Mesenchymal stem cell (in vitro differentiated cells and primary cell): ENCODE results near the gene SEC63. TPM values are rescaled to one million over a fixed set of nuclear protein-coding genes. Genes with fewer than 3 reads are reported as not detected.

Source experiments
- DNase-seq: peaks from one replicate; pipeline ENCODE4 v3.0.0-alpha.2; 2013
- H2AFZ ChIP-seq: one replicate; pipeline ENCODE4 v1.6.1; 2013; ENCODE audit warnings: low read depth, mild to moderate bottlenecking, control low read depth, inconsistent platforms, low read length, moderate library complexity
- H2AK5ac ChIP-seq: 2 replicates; pipeline ENCODE4 v1.6.1; 2013; ENCODE audit warnings: low read length, moderate library complexity, mild to moderate bottlenecking, inconsistent platforms; ENCODE audit not compliant: severe bottlenecking
- H2BK120ac ChIP-seq: one replicate; pipeline ENCODE4 v1.6.1; 2013; ENCODE audit warnings: low read depth, mild to moderate bottlenecking, inconsistent platforms, low read length, moderate library complexity
- H2BK12ac ChIP-seq, 2 experiments: one replicate each; pipeline ENCODE4 v1.6.1; 2013; ENCODE audit warnings: inconsistent platforms in 2 of 2, low read length in 2 of 2, mild to moderate bottlenecking in 2 of 2, moderate library complexity in 2 of 2, control low read depth in 1 of 2
- H2BK15ac ChIP-seq: one replicate; pipeline ENCODE4 v1.6.1; 2013; ENCODE audit warnings: mild to moderate bottlenecking, low read depth, inconsistent platforms; ENCODE audit not compliant: poor library complexity, severe bottlenecking
- H2BK5ac ChIP-seq: 2 replicates; pipeline ENCODE4 v1.6.1; 2013; ENCODE audit warnings: low read depth, mild to moderate bottlenecking, low read length, control low read depth, inconsistent platforms; ENCODE audit not compliant: poor library complexity, severe bottlenecking
- H3K14ac ChIP-seq, 2 experiments: one replicate each; pipeline ENCODE4 v1.6.1; 2013; ENCODE audit warnings: inconsistent platforms in 2 of 2, low read length in 2 of 2, control low read depth in 1 of 2, mild to moderate bottlenecking in 1 of 2, moderate library complexity in 1 of 2
- H3K18ac ChIP-seq, 2 experiments: one replicate each; pipeline ENCODE4 v1.6.1; 2013; ENCODE audit warnings: inconsistent platforms in 2 of 2, low read length in 2 of 2, control low read depth in 1 of 2, low read depth in 1 of 2, mild to moderate bottlenecking in 1 of 2
- H3K23ac ChIP-seq, 2 experiments: one replicate each; pipeline ENCODE4 v1.6.1; 2013; ENCODE audit warnings: inconsistent platforms in 2 of 2, low read length in 2 of 2, mild to moderate bottlenecking in 2 of 2, moderate library complexity in 2 of 2, control low read depth in 1 of 2
- H3K27ac ChIP-seq: 2 replicates; pipeline ENCODE4 v1.5.1; 2013; ENCODE audit warnings: mild to moderate bottlenecking, moderate library complexity, low read length, control low read depth, inconsistent platforms; ENCODE audit not compliant: poor library complexity, severe bottlenecking
- H3K27me3 ChIP-seq, 2 experiments: 2 replicates each; pipeline versions ENCODE4 v1.6.1 to v1.7.0; 2013; ENCODE audit warnings: low read length in 2 of 2, mild to moderate bottlenecking in 2 of 2, moderate library complexity in 2 of 2, control low read depth in 1 of 2, inconsistent platforms in 1 of 2; ENCODE audit not compliant: control insufficient read depth in 1 of 2, insufficient read depth in 1 of 2
- H3K36me3 ChIP-seq, 2 experiments: 2 replicates each; pipeline versions ENCODE4 v1.6.1 to v1.7.0; 2013; ENCODE audit warnings: low read length in 2 of 2, control low read depth in 1 of 2, inconsistent platforms in 1 of 2, low read depth in 1 of 2, mild to moderate bottlenecking in 1 of 2; ENCODE audit not compliant: insufficient read depth in 2 of 2, control insufficient read depth in 1 of 2
- H3K4ac ChIP-seq, 2 experiments: one replicate each; pipeline ENCODE4 v1.6.1; 2013; ENCODE audit warnings: inconsistent platforms in 2 of 2, low read length in 2 of 2, mild to moderate bottlenecking in 2 of 2, moderate library complexity in 2 of 2, control low read depth in 1 of 2, low read depth in 1 of 2
- H3K4me1 ChIP-seq: 2 replicates; pipeline ENCODE4 v1.6.1; 2013; ENCODE audit warnings: low read depth, low read length, control low read depth; ENCODE audit not compliant: control insufficient read depth, insufficient read depth
- H3K4me2 ChIP-seq: 2 replicates; pipeline ENCODE4 v1.6.1; 2013; ENCODE audit warnings: low read length, mild to moderate bottlenecking, inconsistent platforms; ENCODE audit not compliant: poor library complexity, severe bottlenecking
- H3K4me3 ChIP-seq, 2 experiments: 2 replicates each; pipeline versions ENCODE4 v1.5.1 to v1.7.0; 2013; ENCODE audit warnings: low read length in 2 of 2, mild to moderate bottlenecking in 2 of 2, control low read depth in 1 of 2, low read depth in 1 of 2; ENCODE audit not compliant: insufficient read depth in 1 of 2
- H3K79me1 ChIP-seq: replicated peaks from 2 replicates; pipeline ENCODE4 v1.6.1; 2013; ENCODE audit warnings: mild to moderate bottlenecking, control low read depth, low read length, inconsistent platforms; ENCODE audit not compliant: poor library complexity, severe bottlenecking
- H3K9ac ChIP-seq: 2 replicates; pipeline ENCODE4 v1.7.0; 2013; ENCODE audit warnings: mild to moderate bottlenecking, low read length, moderate library complexity
- H3K9me3 ChIP-seq: 2 replicates; pipeline ENCODE4 v1.7.0; 2013; ENCODE audit warnings: mild to moderate bottlenecking, low read length; ENCODE audit not compliant: control insufficient read depth
- H4K8ac ChIP-seq: one replicate; pipeline ENCODE4 v1.6.1; 2013; ENCODE audit warnings: inconsistent platforms, mild to moderate bottlenecking, low read length, moderate library complexity
- H4K91ac ChIP-seq: one replicate; pipeline ENCODE4 v1.6.1; 2013; ENCODE audit warnings: mild to moderate bottlenecking, low read length, inconsistent platforms
- WGBS: methylation state at CpG from one replicate; pipeline ENCODE4 v1.1.7; 2013; ENCODE audit warnings: mixed read lengths; 5-methylcytosine and 5-hydroxymethylcytosine counted together
- small RNA-seq: library from polyadenylated mRNA; stranded (forward); fragments of <200 nt; extraction: miRNeasy Mini kit (QIAGEN cat#:217004); gene quantifications from one replicate; pipeline ENCODE3, GENCODE V24; 2013; ENCODE audit warnings: low read depth

Gene SEC63

GRCh38 chr6:107819217-107819616 is 138.8 kb downstream of the SEC63 start:
- H2BK12ac ChIP-seq: no peak overlapping the region
- no peak overlapping the region for H2BK120ac ChIP-seq
- no peak overlapping the region for H4K91ac ChIP-seq
- no peak overlapping the region for H3K27ac ChIP-seq
- H3K4me2 ChIP-seq: no peak overlapping the region
- no peak overlapping the region for H3K9ac ChIP-seq
- H3K4ac ChIP-seq: no peak overlapping the region
- no peak overlapping the region for H2BK15ac ChIP-seq
- no peaks in the 10 kb centered on the region for H3K9me3 ChIP-seq
- H3K79me1 ChIP-seq: no peaks in the 10 kb centered on the region
- H4K8ac ChIP-seq: no peak overlapping the region
- no peak overlapping the region for H3K14ac ChIP-seq
- H3K36me3 ChIP-seq: no peaks in the 10 kb centered on the region
- no peak overlapping the region for H3K4me3 ChIP-seq
- no peak overlapping the region for H2AFZ ChIP-seq
- no peak overlapping the region for H3K18ac ChIP-seq
- no peak overlapping the region for H2AK5ac ChIP-seq
- no peak overlapping the region for H3K23ac ChIP-seq
- H2BK5ac ChIP-seq: no peak overlapping the region
- H3K4me1 ChIP-seq: peaks cover 14% of the 10 kb centered on the region
- DNase-seq: no peak
- WGBS: 70% methylated on average over 2 of the region's 2 CpGs
- peaks cover 3 to 9% of the 10 kb centered on the region in 2 experiments for H3K27me3 ChIP-seq

GRCh38 chr6:107818272-107818671 is 139.7 kb downstream of the SEC63 start:
- WGBS: 50% methylated on average over 1 of the region's 1 CpG
- Histone ChIP-seq H2BK120ac (no peak overlapping the region), H2AK5ac (no peak overlapping the region), H3K18ac (no peak overlapping the region), H3K4ac (no peak overlapping the region), H3K14ac (no peak overlapping the region), H3K4me2 (no peak overlapping the region), H2BK15ac (no peak overlapping the region), H3K79me1 (no peaks in the 10 kb centered on the region), H3K27me3 (peaks cover 3 to 9% of the 10 kb centered on the region in 2 experiments), H3K9me3 (no peaks in the 10 kb centered on the region), H2AFZ (no peak overlapping the region), H3K9ac (no peak overlapping the region), H3K23ac (no peak overlapping the region), H4K91ac (no peak overlapping the region), H2BK5ac (no peak overlapping the region), H3K4me1 (peaks cover 14% of the 10 kb centered on the region), H4K8ac (no peak overlapping the region), H3K4me3 (no peak overlapping the region), H3K27ac (no peak overlapping the region), H3K36me3 (no peaks in the 10 kb centered on the region), H2BK12ac (no peak overlapping the region)
- no peak for DNase-seq

GRCh38 chr6:107817784-107818183 is 140.2 kb downstream of the SEC63 start:
- Histone ChIP-seq H3K14ac (no peak overlapping the region), H3K23ac (no peak overlapping the region), H3K9me3 (no peaks in the 10 kb centered on the region), H2BK12ac (no peak overlapping the region), H2AK5ac (no peak overlapping the region), H2AFZ (no peak overlapping the region), H3K27ac (no peak overlapping the region), H3K4me1 (peaks cover 14% of the 10 kb centered on the region), H3K18ac (no peak overlapping the region), H3K27me3 (peaks cover 3 to 9% of the 10 kb centered on the region in 2 experiments), H3K36me3 (no peaks in the 10 kb centered on the region), H4K91ac (no peak overlapping the region), H2BK5ac (no peak overlapping the region), H3K4me3 (no peak overlapping the region), H2BK120ac (no peak overlapping the region), H2BK15ac (no peak overlapping the region), H3K4me2 (no peak overlapping the region), H3K79me1 (no peaks in the 10 kb centered on the region), H3K9ac (no peak overlapping the region), H4K8ac (no peak overlapping the region), H3K4ac (no peak overlapping the region)
- WGBS: 97% methylated on average over 2 of the region's 4 CpGs
- no peak for DNase-seq

Small RNAs within 50 kb of the gene (small RNA-seq; reads per million reads assigned to genes)
- gene MTHFD2P3 (not detected), gene RF00045 (not detected), gene RNU6-437P (not detected)
